ENCODE measurements around the gene TM7SF2. TPM values are rescaled to one million over a fixed set of nuclear protein-coding genes. Genes with fewer than 3 reads are reported as not detected.

Gene TM7SF2
- total and polyA plus RNA-seq, 2 of the 13 experiments (the other 11 are each of a cell fraction or from before 2014, with no cell fraction given), result 56.0 to 66.9 TPM

DNA sequence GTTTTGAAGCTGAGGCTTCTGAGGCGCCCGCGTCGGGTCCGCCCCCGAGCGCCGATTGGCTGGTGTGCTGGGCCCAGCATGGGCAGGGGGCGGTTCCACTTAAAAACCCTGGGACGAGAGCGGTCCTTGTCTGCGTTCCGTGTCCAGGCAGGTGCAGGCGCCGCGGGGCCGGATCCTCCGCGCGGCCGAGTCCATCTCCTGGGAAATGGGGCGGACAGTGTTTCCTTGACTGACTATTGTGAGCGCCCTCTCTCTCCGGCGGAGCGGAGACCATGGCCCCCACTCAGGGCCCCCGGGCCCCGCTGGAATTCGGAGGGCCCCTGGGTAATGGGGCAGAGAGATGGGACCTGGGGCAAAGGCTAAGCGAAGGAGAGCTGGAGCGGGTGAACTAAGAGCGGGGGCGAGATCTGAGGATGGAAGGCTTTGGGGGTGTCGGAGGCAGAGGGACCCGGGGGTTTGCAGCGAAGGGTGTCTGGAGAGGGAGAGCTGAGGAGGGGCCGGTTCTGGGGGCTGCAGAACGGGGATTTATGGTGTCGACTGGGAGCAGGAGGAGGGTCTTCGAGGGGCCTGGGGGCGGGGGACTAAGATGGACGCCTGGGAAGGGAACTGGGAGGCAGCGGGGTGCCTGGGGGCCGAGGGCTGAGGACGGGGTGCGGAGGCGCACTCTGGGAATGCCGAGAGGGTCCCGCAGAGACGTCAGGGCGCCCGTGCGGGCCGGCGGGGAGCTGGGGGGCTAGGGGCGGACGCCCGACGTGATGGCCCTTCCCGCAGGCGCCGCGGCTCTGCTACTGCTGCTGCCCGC lies at the start of gene TM7SF2 (continued):
- TF ChIP-seq ZNF367 (CRISPR knock-in tag; IDR thresholded peaks at IDR 0.05; ENCODE audit: borderline replicate concordance) (no peak), ZNF724P (CRISPR knock-in tag; IDR thresholded peaks at IDR 0.05; ENCODE audit: borderline replicate concordance) (no peak), BCL6 (CRISPR knock-in tag; IDR thresholded peaks at IDR 0.05) (no peak), ZBTB42 (CRISPR knock-in tag; IDR thresholded peaks at IDR 0.05) (no peak), PHB2 (IDR thresholded peaks at IDR 0.05; ENCODE audit: partially characterized antibody) (no peak), ZNF3 (CRISPR knock-in tag; IDR thresholded peaks at IDR 0.05) (no peak; the same call in 1 of the 2 replicates), PHF8 (CRISPR knock-in tag; IDR thresholded peaks at IDR 0.05) (peak; percentile 59; the same call in 1 of the 2 replicates), MEIS1 (CRISPR knock-in tag; IDR thresholded peaks at IDR 0.05; ENCODE audit: borderline replicate concordance) (peak; percentile 52; the same call in 1 of the 2 replicates), ZFP62 (CRISPR knock-in tag; IDR thresholded peaks at IDR 0.05) (peak; percentile 74; the same call in 1 of the 2 replicates), FOXK1 (CRISPR knock-in tag; IDR thresholded peaks at IDR 0.05; ENCODE audit: borderline replicate concordance, low read depth) (no peak), TCF7 (IDR thresholded peaks at IDR 0.05; ENCODE audit: low read depth) (no peak), ZNF451 (CRISPR knock-in tag; IDR thresholded peaks at IDR 0.05) (no peak), PTBP1 (IDR thresholded peaks at IDR 0.05; ENCODE audit: low read depth, low read length, poor library complexity, severe bottlenecking) (no peak), MBNL3 (CRISPR knock-in tag; conservative IDR thresholded peaks at IDR 0.05) (no peak)
- TF ChIP-seq, protein P1, sequence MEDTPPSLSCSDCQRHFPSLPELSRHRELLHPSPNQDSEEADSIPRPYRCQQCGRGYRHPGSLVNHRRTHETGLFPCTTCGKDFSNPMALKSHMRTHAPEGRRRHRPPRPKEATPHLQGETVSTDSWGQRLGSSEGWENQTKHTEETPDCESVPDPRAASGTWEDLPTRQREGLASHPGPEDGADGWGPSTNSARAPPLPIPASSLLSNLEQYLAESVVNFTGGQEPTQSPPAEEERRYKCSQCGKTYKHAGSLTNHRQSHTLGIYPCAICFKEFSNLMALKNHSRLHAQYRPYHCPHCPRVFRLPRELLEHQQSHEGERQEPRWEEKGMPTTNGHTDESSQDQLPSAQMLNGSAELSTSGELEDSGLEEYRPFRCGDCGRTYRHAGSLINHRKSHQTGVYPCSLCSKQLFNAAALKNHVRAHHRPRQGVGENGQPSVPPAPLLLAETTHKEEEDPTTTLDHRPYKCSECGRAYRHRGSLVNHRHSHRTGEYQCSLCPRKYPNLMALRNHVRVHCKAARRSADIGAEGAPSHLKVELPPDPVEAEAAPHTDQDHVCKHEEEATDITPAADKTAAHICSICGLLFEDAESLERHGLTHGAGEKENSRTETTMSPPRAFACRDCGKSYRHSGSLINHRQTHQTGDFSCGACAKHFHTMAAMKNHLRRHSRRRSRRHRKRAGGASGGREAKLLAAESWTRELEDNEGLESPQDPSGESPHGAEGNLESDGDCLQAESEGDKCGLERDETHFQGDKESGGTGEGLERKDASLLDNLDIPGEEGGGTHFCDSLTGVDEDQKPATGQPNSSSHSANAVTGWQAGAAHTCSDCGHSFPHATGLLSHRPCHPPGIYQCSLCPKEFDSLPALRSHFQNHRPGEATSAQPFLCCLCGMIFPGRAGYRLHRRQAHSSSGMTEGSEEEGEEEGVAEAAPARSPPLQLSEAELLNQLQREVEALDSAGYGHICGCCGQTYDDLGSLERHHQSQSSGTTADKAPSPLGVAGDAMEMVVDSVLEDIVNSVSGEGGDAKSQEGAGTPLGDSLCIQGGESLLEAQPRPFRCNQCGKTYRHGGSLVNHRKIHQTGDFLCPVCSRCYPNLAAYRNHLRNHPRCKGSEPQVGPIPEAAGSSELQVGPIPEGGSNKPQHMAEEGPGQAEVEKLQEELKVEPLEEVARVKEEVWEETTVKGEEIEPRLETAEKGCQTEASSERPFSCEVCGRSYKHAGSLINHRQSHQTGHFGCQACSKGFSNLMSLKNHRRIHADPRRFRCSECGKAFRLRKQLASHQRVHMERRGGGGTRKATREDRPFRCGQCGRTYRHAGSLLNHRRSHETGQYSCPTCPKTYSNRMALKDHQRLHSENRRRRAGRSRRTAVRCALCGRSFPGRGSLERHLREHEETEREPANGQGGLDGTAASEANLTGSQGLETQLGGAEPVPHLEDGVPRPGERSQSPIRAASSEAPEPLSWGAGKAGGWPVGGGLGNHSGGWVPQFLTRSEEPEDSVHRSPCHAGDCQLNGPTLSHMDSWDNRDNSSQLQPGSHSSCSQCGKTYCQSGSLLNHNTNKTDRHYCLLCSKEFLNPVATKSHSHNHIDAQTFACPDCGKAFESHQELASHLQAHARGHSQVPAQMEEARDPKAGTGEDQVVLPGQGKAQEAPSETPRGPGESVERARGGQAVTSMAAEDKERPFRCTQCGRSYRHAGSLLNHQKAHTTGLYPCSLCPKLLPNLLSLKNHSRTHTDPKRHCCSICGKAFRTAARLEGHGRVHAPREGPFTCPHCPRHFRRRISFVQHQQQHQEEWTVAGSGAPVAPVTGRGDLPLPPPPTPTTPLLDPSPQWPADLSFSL (CRISPR knock-in tag; IDR thresholded peaks at IDR 0.05), result no peak
- TF ChIP-seq, protein P2, sequence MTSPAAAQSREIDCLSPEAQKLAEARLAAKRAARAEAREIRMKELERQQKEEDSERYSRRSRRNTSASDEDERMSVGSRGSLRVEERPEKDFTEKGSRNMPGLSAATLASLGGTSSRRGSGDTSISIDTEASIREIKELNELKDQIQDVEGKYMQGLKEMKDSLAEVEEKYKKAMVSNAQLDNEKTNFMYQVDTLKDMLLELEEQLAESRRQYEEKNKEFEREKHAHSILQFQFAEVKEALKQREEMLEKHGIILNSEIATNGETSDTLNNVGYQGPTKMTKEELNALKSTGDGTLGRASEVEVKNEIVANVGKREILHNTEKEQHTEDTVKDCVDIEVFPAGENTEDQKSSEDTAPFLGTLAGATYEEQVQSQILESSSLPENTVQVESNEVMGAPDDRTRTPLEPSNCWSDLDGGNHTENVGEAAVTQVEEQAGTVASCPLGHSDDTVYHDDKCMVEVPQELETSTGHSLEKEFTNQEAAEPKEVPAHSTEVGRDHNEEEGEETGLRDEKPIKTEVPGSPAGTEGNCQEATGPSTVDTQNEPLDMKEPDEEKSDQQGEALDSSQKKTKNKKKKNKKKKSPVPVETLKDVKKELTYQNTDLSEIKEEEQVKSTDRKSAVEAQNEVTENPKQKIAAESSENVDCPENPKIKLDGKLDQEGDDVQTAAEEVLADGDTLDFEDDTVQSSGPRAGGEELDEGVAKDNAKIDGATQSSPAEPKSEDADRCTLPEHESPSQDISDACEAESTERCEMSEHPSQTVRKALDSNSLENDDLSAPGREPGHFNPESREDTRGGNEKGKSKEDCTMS (CRISPR knock-in tag; conservative IDR thresholded peaks at IDR 0.05), result no peak
- TF ChIP-seq, protein P3, sequence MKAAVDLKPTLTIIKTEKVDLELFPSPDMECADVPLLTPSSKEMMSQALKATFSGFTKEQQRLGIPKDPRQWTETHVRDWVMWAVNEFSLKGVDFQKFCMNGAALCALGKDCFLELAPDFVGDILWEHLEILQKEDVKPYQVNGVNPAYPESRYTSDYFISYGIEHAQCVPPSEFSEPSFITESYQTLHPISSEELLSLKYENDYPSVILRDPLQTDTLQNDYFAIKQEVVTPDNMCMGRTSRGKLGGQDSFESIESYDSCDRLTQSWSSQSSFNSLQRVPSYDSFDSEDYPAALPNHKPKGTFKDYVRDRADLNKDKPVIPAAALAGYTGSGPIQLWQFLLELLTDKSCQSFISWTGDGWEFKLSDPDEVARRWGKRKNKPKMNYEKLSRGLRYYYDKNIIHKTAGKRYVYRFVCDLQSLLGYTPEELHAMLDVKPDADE (CRISPR knock-in tag; IDR thresholded peaks at IDR 0.05), result no peak
- TF ChIP-seq, protein P4, sequence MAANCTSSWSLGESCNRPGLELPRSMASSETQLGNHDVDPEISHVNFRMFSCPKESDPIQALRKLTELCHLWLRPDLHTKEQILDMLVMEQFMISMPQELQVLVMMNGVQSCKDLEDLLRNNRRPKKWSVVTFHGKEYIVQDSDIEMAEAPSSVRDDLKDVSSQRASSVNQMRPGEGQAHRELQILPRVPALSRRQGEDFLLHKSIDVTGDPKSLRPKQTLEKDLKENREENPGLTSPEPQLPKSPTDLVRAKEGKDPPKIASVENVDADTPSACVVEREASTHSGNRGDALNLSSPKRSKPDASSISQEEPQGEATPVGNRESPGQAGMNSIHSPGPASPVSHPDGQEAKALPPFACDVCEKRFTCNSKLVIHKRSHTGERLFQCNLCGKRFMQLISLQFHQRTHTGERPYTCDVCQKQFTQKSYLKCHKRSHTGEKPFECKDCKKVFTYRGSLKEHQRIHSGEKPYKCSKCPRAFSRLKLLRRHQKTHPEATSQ (CRISPR knock-in tag; IDR thresholded peaks at IDR 0.05; ENCODE audit: borderline replicate concordance), result no peak

All from HepG2 (cell line).